ENCODE measurements around the gene IRF6.

DNA sequence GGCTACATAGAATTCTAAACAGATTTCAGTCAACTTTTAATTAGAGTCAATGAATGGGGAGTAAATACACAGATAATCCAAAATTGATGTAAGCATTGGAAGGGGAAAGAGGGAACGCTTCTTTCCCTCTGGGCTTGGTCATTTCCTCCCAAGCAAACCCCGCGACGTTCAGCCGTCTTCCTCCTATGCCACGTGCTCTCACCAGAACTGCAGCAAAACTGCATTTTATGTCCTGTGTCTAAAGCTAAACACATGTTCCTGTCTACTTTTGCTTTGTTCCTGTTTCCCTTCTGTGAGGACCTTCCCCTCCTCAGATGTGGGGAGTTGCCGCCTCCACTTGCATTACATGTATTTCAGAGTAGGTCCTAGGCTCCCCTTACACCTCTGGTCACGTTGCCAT is 49.1 kb upstream of the IRF6 start:
- TF ChIP-seq, protein P1, sequence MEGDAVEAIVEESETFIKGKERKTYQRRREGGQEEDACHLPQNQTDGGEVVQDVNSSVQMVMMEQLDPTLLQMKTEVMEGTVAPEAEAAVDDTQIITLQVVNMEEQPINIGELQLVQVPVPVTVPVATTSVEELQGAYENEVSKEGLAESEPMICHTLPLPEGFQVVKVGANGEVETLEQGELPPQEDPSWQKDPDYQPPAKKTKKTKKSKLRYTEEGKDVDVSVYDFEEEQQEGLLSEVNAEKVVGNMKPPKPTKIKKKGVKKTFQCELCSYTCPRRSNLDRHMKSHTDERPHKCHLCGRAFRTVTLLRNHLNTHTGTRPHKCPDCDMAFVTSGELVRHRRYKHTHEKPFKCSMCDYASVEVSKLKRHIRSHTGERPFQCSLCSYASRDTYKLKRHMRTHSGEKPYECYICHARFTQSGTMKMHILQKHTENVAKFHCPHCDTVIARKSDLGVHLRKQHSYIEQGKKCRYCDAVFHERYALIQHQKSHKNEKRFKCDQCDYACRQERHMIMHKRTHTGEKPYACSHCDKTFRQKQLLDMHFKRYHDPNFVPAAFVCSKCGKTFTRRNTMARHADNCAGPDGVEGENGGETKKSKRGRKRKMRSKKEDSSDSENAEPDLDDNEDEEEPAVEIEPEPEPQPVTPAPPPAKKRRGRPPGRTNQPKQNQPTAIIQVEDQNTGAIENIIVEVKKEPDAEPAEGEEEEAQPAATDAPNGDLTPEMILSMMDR (IDR thresholded peaks at IDR 0.05; ENCODE audit: low read length), result no peak
- no peak for TF ChIP-seq EZH2 (IDR thresholded peaks at IDR 0.05; ENCODE audit: borderline replicate concordance, low read length)

All from OCI-LY1 (cell line).